ENCODE results near the gene MAST2.
A peak's percentile ranks its signal among the peaks of the same experiment; 100 is the strongest.
"Not testable (repeated sequence)": the region's sequence is repeated elsewhere in the genome, so short reads cannot be mapped to it uniquely, and the experiment has no call there.

Gene MAST2

GRCh38 chr1:46041974-46042373 lies 238.6 kb downstream of the MAST2 start:
- DNase-seq (ENCODE audit: low spot score in 2 of 2) (no peak), ATAC-seq (replicated peaks; ENCODE audit: extremely low read depth, poor library complexity, severe bottlenecking) (no peak)
- no peaks in the 10 kb centered on the region for H3K27me3 Mint-ChIP-seq
- no peaks in the 10 kb centered on the region for H3K9me3 Mint-ChIP-seq
- no peaks in the 10 kb centered on the region for H3K36me3 Mint-ChIP-seq (ENCODE audit: insufficient read depth)
- H3K4me3 Mint-ChIP-seq = no peak overlapping the region
- H3K27ac Mint-ChIP-seq (ENCODE audit: low read depth) = no peak overlapping the region
- peaks cover 4% of the 10 kb centered on the region for H3K4me1 Mint-ChIP-seq

- H3K4me1 Mint-ChIP-seq = peaks cover 4% of the 10 kb centered on the region
- H3K27ac Mint-ChIP-seq (ENCODE audit: low read depth) = no peak overlapping the region
- ATAC-seq (replicated peaks; ENCODE audit: extremely low read depth, poor library complexity, severe bottlenecking) (peak; percentile 40), DNase-seq (ENCODE audit: low spot score in 2 of 2) (no peak)
- no peaks in the 10 kb centered on the region for H3K36me3 Mint-ChIP-seq (ENCODE audit: insufficient read depth)
- no peaks in the 10 kb centered on the region for H3K9me3 Mint-ChIP-seq
- H3K4me3 Mint-ChIP-seq = no peak overlapping the region
- H3K27me3 Mint-ChIP-seq = no peaks in the 10 kb centered on the region
Measured at GRCh38 chr1:46043458-46044017, 240.1 kb downstream of the MAST2 start.

- no peaks in the 10 kb centered on the region for H3K27me3 Mint-ChIP-seq
- no peaks in the 10 kb centered on the region for H3K36me3 Mint-ChIP-seq (ENCODE audit: insufficient read depth)
- peaks cover 4% of the 10 kb centered on the region for H3K4me1 Mint-ChIP-seq
- H3K4me3 Mint-ChIP-seq = no peak overlapping the region
- no peak for DNase-seq (ENCODE audit: low spot score in 2 of 2)
- H3K9me3 Mint-ChIP-seq = no peaks in the 10 kb centered on the region
- no peak overlapping the region for H3K27ac Mint-ChIP-seq (ENCODE audit: low read depth)
- no peak for ATAC-seq (replicated peaks; ENCODE audit: extremely low read depth, poor library complexity, severe bottlenecking)
Measured at GRCh38 chr1:46044116-46044515, 240.7 kb downstream of the MAST2 start.

- DNase-seq (ENCODE audit: low spot score in 2 of 2) (no peak), ATAC-seq (replicated peaks; ENCODE audit: extremely low read depth, poor library complexity, severe bottlenecking) (no peak)
- H3K4me1 Mint-ChIP-seq = no peaks in the 10 kb centered on the region
- no peaks in the 10 kb centered on the region for H3K36me3 Mint-ChIP-seq (ENCODE audit: insufficient read depth)
- H3K4me3 Mint-ChIP-seq = no peak overlapping the region
- H3K9me3 Mint-ChIP-seq = no peaks in the 10 kb centered on the region
- H3K27ac Mint-ChIP-seq (ENCODE audit: low read depth) = no peak overlapping the region
- no peaks in the 10 kb centered on the region for H3K27me3 Mint-ChIP-seq
Measured at GRCh38 chr1:46053734-46054133, 250.3 kb downstream of the MAST2 start.

- Mint-ChIP-seq H3K27ac (ENCODE audit: low read depth) (no peak overlapping the region), H3K4me1 (no peaks in the 10 kb centered on the region), H3K27me3 (no peaks in the 10 kb centered on the region), H3K4me3 (no peak overlapping the region), H3K9me3 (no peaks in the 10 kb centered on the region), H3K36me3 (ENCODE audit: insufficient read depth) (no peaks in the 10 kb centered on the region)
- DNase-seq (ENCODE audit: low spot score in 2 of 2) (no peak), ATAC-seq (replicated peaks; ENCODE audit: extremely low read depth, poor library complexity, severe bottlenecking) (no peak)
Measured at GRCh38 chr1:46056325-46056724, 252.9 kb downstream of the MAST2 start.

- not testable (repeated sequence) for H3K36me3 Mint-ChIP-seq (ENCODE audit: insufficient read depth); H3K27me3 Mint-ChIP-seq; H3K27ac Mint-ChIP-seq (ENCODE audit: low read depth); ATAC-seq (replicated peaks; ENCODE audit: extremely low read depth, poor library complexity, severe bottlenecking); H3K4me3 Mint-ChIP-seq; H3K9me3 Mint-ChIP-seq; DNase-seq (ENCODE audit: low spot score in 2 of 2); H3K4me1 Mint-ChIP-seq
Measured at GRCh38 chr1:46057215-46057614, 253.8 kb downstream of the MAST2 start.

GRCh38 chr1:46057781-46058180 lies 254.4 kb downstream of the MAST2 start:
- no peak overlapping the region for H3K27ac Mint-ChIP-seq (ENCODE audit: low read depth)
- no peak overlapping the region for H3K4me3 Mint-ChIP-seq
- peaks cover 6% of the 10 kb centered on the region for H3K36me3 Mint-ChIP-seq (ENCODE audit: insufficient read depth)
- H3K9me3 Mint-ChIP-seq = no peaks in the 10 kb centered on the region
- no peak for DNase-seq (ENCODE audit: low spot score in 2 of 2)
- peaks cover 2% of the 10 kb centered on the region for H3K4me1 Mint-ChIP-seq
- no peak for ATAC-seq (replicated peaks; ENCODE audit: extremely low read depth, poor library complexity, severe bottlenecking)
- H3K27me3 Mint-ChIP-seq = no peaks in the 10 kb centered on the region

GRCh38 chr1:46058936-46059335 lies 255.5 kb downstream of the MAST2 start:
- Mint-ChIP-seq H3K4me1 (peaks cover 12% of the 10 kb centered on the region), H3K27ac (ENCODE audit: low read depth) (no peak overlapping the region), H3K9me3 (no peaks in the 10 kb centered on the region), H3K36me3 (ENCODE audit: insufficient read depth) (peaks cover 6% of the 10 kb centered on the region), H3K4me3 (no peak overlapping the region), H3K27me3 (no peaks in the 10 kb centered on the region)
- DNase-seq (ENCODE audit: low spot score in 2 of 2) (no peak), ATAC-seq (replicated peaks; ENCODE audit: extremely low read depth, poor library complexity, severe bottlenecking) (no peak)

GRCh38 chr1:46061146-46061545 lies 257.7 kb downstream of the MAST2 start:
- Mint-ChIP-seq H3K4me3 (no peak overlapping the region), H3K9me3 (no peaks in the 10 kb centered on the region), H3K36me3 (ENCODE audit: insufficient read depth) (peaks cover 6% of the 10 kb centered on the region), H3K27ac (ENCODE audit: low read depth) (no peak overlapping the region), H3K27me3 (no peaks in the 10 kb centered on the region), H3K4me1 (peaks cover 18% of the 10 kb centered on the region)
- no peak for ATAC-seq (replicated peaks; ENCODE audit: extremely low read depth, poor library complexity, severe bottlenecking)
- DNase-seq (ENCODE audit: low spot score in 2 of 2) = no peak

- Mint-ChIP-seq H3K36me3 (ENCODE audit: insufficient read depth) (peaks cover 6% of the 10 kb centered on the region), H3K27ac (ENCODE audit: low read depth) (peak overlapping the region; percentile 27), H3K9me3 (no peaks in the 10 kb centered on the region), H3K27me3 (no peaks in the 10 kb centered on the region), H3K4me3 (peak overlapping the region; percentile 36), H3K4me1 (peaks cover 18% of the 10 kb centered on the region)
- no peak for DNase-seq (ENCODE audit: low spot score in 2 of 2)
- no peak for ATAC-seq (replicated peaks; ENCODE audit: extremely low read depth, poor library complexity, severe bottlenecking)
Measured at GRCh38 chr1:46062651-46063319, 259.4 kb downstream of the MAST2 start.

GRCh38 chr1:46064708-46065107 lies 261.3 kb downstream of the MAST2 start:
- H3K36me3 Mint-ChIP-seq (ENCODE audit: insufficient read depth) = peaks cover 6% of the 10 kb centered on the region
- peaks cover 18% of the 10 kb centered on the region for H3K4me1 Mint-ChIP-seq
- H3K9me3 Mint-ChIP-seq = no peaks in the 10 kb centered on the region
- H3K4me3 Mint-ChIP-seq = no peak overlapping the region
- peak overlapping the region; percentile 32 for H3K27ac Mint-ChIP-seq (ENCODE audit: low read depth)
- ATAC-seq (replicated peaks; ENCODE audit: extremely low read depth, poor library complexity, severe bottlenecking) (no peak), DNase-seq (ENCODE audit: low spot score in 2 of 2) (no peak)
- H3K27me3 Mint-ChIP-seq = no peaks in the 10 kb centered on the region

- Mint-ChIP-seq H3K27ac (ENCODE audit: low read depth) (peak overlapping the region; percentile 32), H3K36me3 (ENCODE audit: insufficient read depth) (peaks cover 6% of the 10 kb centered on the region), H3K9me3 (no peaks in the 10 kb centered on the region), H3K4me1 (peaks cover 18% of the 10 kb centered on the region), H3K27me3 (no peaks in the 10 kb centered on the region), H3K4me3 (peak overlapping the region; percentile 22)
- ATAC-seq (replicated peaks; ENCODE audit: extremely low read depth, poor library complexity, severe bottlenecking) = peak; percentile 92
- DNase-seq (ENCODE audit: low spot score in 2 of 2) = no peak
Measured at GRCh38 chr1:46065405-46065804, 262.0 kb downstream of the MAST2 start.

- H3K27ac Mint-ChIP-seq (ENCODE audit: low read depth) = no peak overlapping the region
- H3K4me1 Mint-ChIP-seq = peaks cover 17% of the 10 kb centered on the region
- DNase-seq (ENCODE audit: low spot score in 2 of 2) (no peak), ATAC-seq (replicated peaks; ENCODE audit: extremely low read depth, poor library complexity, severe bottlenecking) (no peak)
- no peaks in the 10 kb centered on the region for H3K27me3 Mint-ChIP-seq
- no peaks in the 10 kb centered on the region for H3K9me3 Mint-ChIP-seq
- peaks cover 4% of the 10 kb centered on the region for H3K36me3 Mint-ChIP-seq (ENCODE audit: insufficient read depth)
- H3K4me3 Mint-ChIP-seq = no peak overlapping the region
Measured at GRCh38 chr1:46067652-46068051, 264.2 kb downstream of the MAST2 start.

All from central memory CD8-positive, alpha-beta T cell (primary cell).